Measurements from ENCODE around the gene SFTA2.

SFTA2 gene

GRCh38 chr6:30907758-30908591 is 24.0 kb downstream of the SFTA2 start, which contains the start of gene GTF2H4 (continued):
- TF ChIP-seq ZBTB10 (tag by site-specific recombination; IDR thresholded peaks at IDR 0.05): peak; percentile 93
- TF ChIP-seq ZNF10 (tag by site-specific recombination; IDR thresholded peaks at IDR 0.05): peak; percentile 96
- no peak for TF ChIP-seq ZNF624 (tag by site-specific recombination; IDR thresholded peaks at IDR 0.05)
- no peak for TF ChIP-seq ZNF48 (tag by site-specific recombination; IDR thresholded peaks at IDR 0.05)
- peak; percentile 87 for TF ChIP-seq SP2 (tag by site-specific recombination; IDR thresholded peaks at IDR 0.05)
- TF ChIP-seq ZNF398 (tag by site-specific recombination; IDR thresholded peaks at IDR 0.05): peak; percentile 83
- peak; percentile 84 for TF ChIP-seq ZNF146 (tag by site-specific recombination; IDR thresholded peaks at IDR 0.05)
- TF ChIP-seq SALL2 (tag by site-specific recombination; IDR thresholded peaks at IDR 0.05; ENCODE audit: borderline replicate concordance): peak; percentile 82; the same call in 1 of the 2 replicates
- TF ChIP-seq ZNF692 (tag by site-specific recombination; IDR thresholded peaks at IDR 0.05): peak; percentile 86
- no peak for TF ChIP-seq HOXA7 (CRISPR knock-in tag; IDR thresholded peaks at IDR 0.05; ENCODE audit: borderline replicate concordance)
- TF ChIP-seq ZNF707 (tag by site-specific recombination; IDR thresholded peaks at IDR 0.05): no peak; the same call in 1 of the 2 replicates
- TF ChIP-seq ZBTB26 (tag by site-specific recombination; optimal IDR thresholded peaks at IDR 0.05): peak; percentile 96
- peak; percentile 100 for TF ChIP-seq ZBTB11 (tag by site-specific recombination; conservative IDR thresholded peaks at IDR 0.05; ENCODE audit: low read depth)
- peak; percentile 96 for TF ChIP-seq ZNF280D (tag by site-specific recombination; IDR thresholded peaks at IDR 0.05)
- no peak for TF ChIP-seq GFI1B (tag by site-specific recombination; IDR thresholded peaks at IDR 0.05)
- peak; percentile 68; the same call in 1 of the 2 replicates for TF ChIP-seq MZF1 (tag by site-specific recombination; IDR thresholded peaks at IDR 0.05; ENCODE audit: borderline replicate concordance)
- no peak for TF ChIP-seq ZNF221 (tag by site-specific recombination; IDR thresholded peaks at IDR 0.05; ENCODE audit: borderline replicate concordance)
- TF ChIP-seq ZNF416 (tag by site-specific recombination; IDR thresholded peaks at IDR 0.05): 0 out of 2 replicates have a peak, but pooled peaks have one; percentile 19
- TF ChIP-seq ZNF510 (tag by site-specific recombination; IDR thresholded peaks at IDR 0.05; ENCODE audit: insufficient replicate concordance): no peak
- no peak for TF ChIP-seq ZNF677 (tag by site-specific recombination; IDR thresholded peaks at IDR 0.05)

Measured in HEK293 (cell line).